DND-41 (cell line): ENCODE measurements around the gene SSR3.

Experiments
- ATAC-seq: fragments of 200-7000 bp; cut with Tn5 transposase; 3 replicates; pipeline ENCODE4 v1.9.1; 2021; ENCODE audit warnings: low read depth; ENCODE audit not compliant: insufficient read depth
- DNase-seq: peaks from one replicate; pipeline ENCODE4 v3.0.0-alpha.2; 2020
- H2AFZ ChIP-seq: 2 replicates; pipeline ENCODE4 v1.6.0; 2012; ENCODE audit warnings: low read depth, low read length
- H3K27ac ChIP-seq: 2 replicates; pipeline ENCODE4 v1.5.1; 2012; ENCODE audit warnings: low read length, inconsistent platforms
- H3K27me3 ChIP-seq: fragments of 200-600 bp; sonication (generic); 2 replicates; pipeline ENCODE4 v1.6.0; 2012; ENCODE audit warnings: low read length, mild to moderate bottlenecking, inconsistent platforms; ENCODE audit not compliant: insufficient read depth, poor library complexity
- H3K36me3 ChIP-seq: 2 replicates; pipeline ENCODE4 v1.5.1; 2012; ENCODE audit warnings: low read length, inconsistent platforms; ENCODE audit not compliant: insufficient read depth
- H3K4me1 ChIP-seq: 2 replicates; pipeline ENCODE4 v1.5.1; 2012; ENCODE audit warnings: mild to moderate bottlenecking, low read length; ENCODE audit not compliant: insufficient read depth
- H3K4me2 ChIP-seq: 2 replicates; pipeline ENCODE4 v1.6.0; 2012; ENCODE audit warnings: mild to moderate bottlenecking, moderate library complexity, low read length, inconsistent platforms; ENCODE audit not compliant: insufficient read depth
- H3K4me3 ChIP-seq, 2 experiments: fragments of 200-600 bp in 1 of 2; shearing (Covaris generic) in 1 of 2; 2 replicates each; pipeline ENCODE4 v1.5.1; 2012 to 2016; ENCODE audit warnings: inconsistent platforms in 2 of 2, low read length in 2 of 2, mild to moderate bottlenecking in 2 of 2, low read depth in 1 of 2, moderate library complexity in 1 of 2
- H3K79me2 ChIP-seq: 2 replicates; pipeline ENCODE4 v1.6.0; 2012; ENCODE audit warnings: low read length, inconsistent platforms; ENCODE audit not compliant: insufficient read depth
- H3K9ac ChIP-seq: 2 replicates; pipeline ENCODE4 v1.6.0; 2012; ENCODE audit warnings: low read depth, mild to moderate bottlenecking, inconsistent platforms, low read length, moderate library complexity
- H3K9me3 ChIP-seq: 2 replicates; pipeline ENCODE4 v1.5.1; 2012; ENCODE audit warnings: low read length, moderate library complexity, mild to moderate bottlenecking, inconsistent platforms; ENCODE audit not compliant: insufficient read depth, severe bottlenecking
- H4K20me1 ChIP-seq: 2 replicates; pipeline ENCODE4 v1.6.0; 2012; ENCODE audit warnings: low read length; ENCODE audit not compliant: insufficient read depth
- EZH2 ChIP-seq: IDR thresholded peaks from 3 replicates; pipeline ENCODE4 v1.6.1; 2012; ENCODE audit warnings: borderline replicate concordance, low read depth, mild to moderate bottlenecking, moderate library complexity, low read length, inconsistent platforms; ENCODE audit not compliant: severe bottlenecking
- TF ChIP-seq, protein P1 (sequence below): IDR thresholded peaks from 2 replicates; pipeline ENCODE4 v1.5.1; 2012; ENCODE audit warnings: borderline replicate concordance, low read length, moderate library complexity, mild to moderate bottlenecking; ENCODE audit not compliant: poor library complexity, severe bottlenecking; ENCODE audit errors: extremely low read depth

Gene SSR3

DNA sequence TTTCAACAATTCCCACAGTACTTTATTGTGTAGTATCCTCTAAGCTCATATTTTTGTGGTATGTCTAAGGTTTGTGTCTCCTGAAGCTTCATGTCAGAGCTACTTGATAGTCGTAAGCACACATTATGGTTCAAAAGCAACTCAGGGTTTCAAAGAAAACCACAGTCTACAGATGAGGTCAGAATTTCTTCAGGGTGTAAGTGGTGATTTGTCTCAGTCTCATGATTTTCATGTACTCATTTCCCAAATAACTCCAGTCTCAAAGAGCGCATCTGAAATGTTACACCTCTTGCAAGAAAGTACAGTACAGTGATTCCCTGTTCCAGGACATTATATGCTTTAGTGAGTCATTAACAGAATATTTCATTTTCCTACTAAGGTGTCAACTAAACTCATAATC, 47.5 kb upstream of the SSR3 start:
- no peak overlapping the region for H3K4me2 ChIP-seq
- DNase-seq (no peak), ATAC-seq (peak; percentile 62; the same call in 1 of the 3 replicates)
- no peaks in the 10 kb centered on the region for H4K20me1 ChIP-seq
- H3K27me3 ChIP-seq: peaks cover 11% of the 10 kb centered on the region
- no peak overlapping the region for H3K27ac ChIP-seq
- H3K36me3 ChIP-seq: no peaks in the 10 kb centered on the region
- H3K4me1 ChIP-seq: no peaks in the 10 kb centered on the region
- no peak overlapping the region for H2AFZ ChIP-seq
- H3K9me3 ChIP-seq: no peaks in the 10 kb centered on the region
- TF ChIP-seq, protein P1, sequence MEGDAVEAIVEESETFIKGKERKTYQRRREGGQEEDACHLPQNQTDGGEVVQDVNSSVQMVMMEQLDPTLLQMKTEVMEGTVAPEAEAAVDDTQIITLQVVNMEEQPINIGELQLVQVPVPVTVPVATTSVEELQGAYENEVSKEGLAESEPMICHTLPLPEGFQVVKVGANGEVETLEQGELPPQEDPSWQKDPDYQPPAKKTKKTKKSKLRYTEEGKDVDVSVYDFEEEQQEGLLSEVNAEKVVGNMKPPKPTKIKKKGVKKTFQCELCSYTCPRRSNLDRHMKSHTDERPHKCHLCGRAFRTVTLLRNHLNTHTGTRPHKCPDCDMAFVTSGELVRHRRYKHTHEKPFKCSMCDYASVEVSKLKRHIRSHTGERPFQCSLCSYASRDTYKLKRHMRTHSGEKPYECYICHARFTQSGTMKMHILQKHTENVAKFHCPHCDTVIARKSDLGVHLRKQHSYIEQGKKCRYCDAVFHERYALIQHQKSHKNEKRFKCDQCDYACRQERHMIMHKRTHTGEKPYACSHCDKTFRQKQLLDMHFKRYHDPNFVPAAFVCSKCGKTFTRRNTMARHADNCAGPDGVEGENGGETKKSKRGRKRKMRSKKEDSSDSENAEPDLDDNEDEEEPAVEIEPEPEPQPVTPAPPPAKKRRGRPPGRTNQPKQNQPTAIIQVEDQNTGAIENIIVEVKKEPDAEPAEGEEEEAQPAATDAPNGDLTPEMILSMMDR: no peak
- no peak for TF ChIP-seq EZH2
- H3K9ac ChIP-seq: no peak overlapping the region
- no peak overlapping the region for H3K4me3 ChIP-seq
- no peaks in the 10 kb centered on the region for H3K79me2 ChIP-seq

DNA sequence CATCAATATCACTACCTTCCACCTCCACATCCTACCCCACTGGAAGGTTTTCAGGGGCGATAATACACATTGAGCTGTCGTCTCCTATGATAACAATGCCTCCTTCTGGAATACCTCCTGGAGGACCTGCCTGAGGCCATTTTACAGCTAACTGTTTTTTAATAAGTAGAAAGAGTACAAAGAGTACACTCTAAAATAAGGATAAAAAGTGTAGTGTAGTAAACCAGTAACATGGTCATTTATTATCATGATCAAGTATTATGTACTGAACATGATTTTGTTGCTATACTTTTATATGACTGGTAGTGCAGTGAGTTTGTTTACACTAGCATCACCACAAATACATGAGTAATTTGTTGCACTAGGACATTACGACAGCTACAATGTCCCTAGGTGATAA, 46.6 kb upstream of the SSR3 start:
- Histone ChIP-seq H3K79me2 (no peaks in the 10 kb centered on the region), H3K27ac (no peak overlapping the region), H3K9me3 (no peaks in the 10 kb centered on the region), H3K4me2 (no peak overlapping the region), H3K9ac (no peak overlapping the region), H3K4me1 (no peaks in the 10 kb centered on the region), H3K36me3 (no peaks in the 10 kb centered on the region), H4K20me1 (no peaks in the 10 kb centered on the region), H3K4me3 (no peak overlapping the region), H2AFZ (no peak overlapping the region), H3K27me3 (peaks cover 11% of the 10 kb centered on the region)
- ATAC-seq (no peak), DNase-seq (no peak)
- TF ChIP-seq EZH2: no peak
- TF ChIP-seq, protein P1: no peak

DNA sequence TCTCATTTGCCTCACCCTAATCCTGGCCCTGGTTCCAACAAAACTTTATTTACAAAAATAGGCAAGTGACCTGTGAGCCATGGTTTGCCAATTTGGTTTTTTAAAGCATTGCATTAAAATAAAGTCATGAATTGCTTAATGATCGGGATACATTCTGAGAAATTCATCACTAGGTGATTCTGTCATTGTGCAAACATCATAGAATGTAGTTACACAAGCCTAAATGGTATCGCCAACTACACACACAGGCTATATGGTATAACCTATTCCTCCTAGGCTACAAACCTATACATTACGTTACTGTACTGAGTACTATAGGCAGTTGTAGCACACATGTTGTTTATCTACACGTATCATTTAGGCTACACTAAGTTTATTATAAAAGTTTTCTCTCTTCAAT, 45.9 kb upstream of the SSR3 start:
- no peak overlapping the region for H3K27ac ChIP-seq
- peaks cover 12% of the 10 kb centered on the region for H3K27me3 ChIP-seq
- TF ChIP-seq EZH2: no peak
- TF ChIP-seq, protein P1: no peak
- no peaks in the 10 kb centered on the region for H3K79me2 ChIP-seq
- H3K4me2 ChIP-seq: no peak overlapping the region
- H3K9ac ChIP-seq: no peak overlapping the region
- ATAC-seq (no peak), DNase-seq (no peak)
- H2AFZ ChIP-seq: no peak overlapping the region
- no peaks in the 10 kb centered on the region for H3K9me3 ChIP-seq
- no peaks in the 10 kb centered on the region for H4K20me1 ChIP-seq
- H3K4me1 ChIP-seq: no peaks in the 10 kb centered on the region
- H3K36me3 ChIP-seq: no peaks in the 10 kb centered on the region
- no peak overlapping the region for H3K4me3 ChIP-seq
